ENCODE measurements around the gene PCNA. TPM values are rescaled to one million over a fixed set of nuclear protein-coding genes. Genes with fewer than 3 reads are reported as not detected.
A peak's percentile ranks its signal among the peaks of the same experiment; 100 is the strongest.
"Not testable (repeated sequence)": the region's sequence is repeated elsewhere in the genome, so short reads cannot be mapped to it uniquely, and the experiment has no call there.

Gene PCNA
- total and polyA plus RNA-seq, 8 donors, result 0.87 to 82.3 (median 65.8) TPM

- Histone ChIP-seq H3K9me3 (no peaks in the 10 kb centered on the region), H3K36me3 (no peaks in the 10 kb centered on the region), H3K27me3 (no peaks in the 10 kb centered on the region), H3K4me1 (peaks cover 3 to 32% (median 23%) of the 10 kb centered on the region in 4 donors), H3K4me3 (no peak overlapping the region), H3K27ac (peak overlapping the region in 3 of 5 donors; percentile 47 to 72 (median 66))
- no peak for TF ChIP-seq CTCF (IDR thresholded peaks at IDR 0.05)
- no peak for TF ChIP-seq POLR2AphosphoS5 (IDR thresholded peaks at IDR 0.05)
- TF ChIP-seq POLR2A (IDR thresholded peaks at IDR 0.05), result no peak
- no peak for TF ChIP-seq EP300 (IDR thresholded peaks at IDR 0.05)
- WGBS, 5 donors, result 86 to 91% (median 88%) methylated on average over 3 of the region's 3 CpGs
- no peak for DNase-seq
- intact Hi-C loops (cut with DNase I; ENCODE audit: low total_unique reads), result no loop called here
Measured at GRCh38 chr20:5074232-5074674, 45.5 kb downstream of the PCNA start.

- H3K36me3 ChIP-seq, result no peaks in the 10 kb centered on the region
- WGBS, 5 donors, result 42 to 57% (median 50%) methylated on average over 3 to 4 of the region's 4 CpGs
- peaks cover 3 to 27% (median 22%) of the 10 kb centered on the region in 4 donors for H3K4me1 ChIP-seq
- TF ChIP-seq EP300 (IDR thresholded peaks at IDR 0.05), result no peak
- no peak for TF ChIP-seq POLR2A (IDR thresholded peaks at IDR 0.05)
- TF ChIP-seq POLR2AphosphoS5 (IDR thresholded peaks at IDR 0.05), result no peak
- no peak for TF ChIP-seq CTCF (IDR thresholded peaks at IDR 0.05)
- H3K27ac ChIP-seq, result peak overlapping the region; percentile 30 to 72 (median 47)
- DNase-seq, result no peak
- no peaks in the 10 kb centered on the region for H3K27me3 ChIP-seq
- intact Hi-C loops (cut with DNase I; ENCODE audit: low total_unique reads), result no loop called here
- H3K4me3 ChIP-seq, result no peak overlapping the region
- H3K9me3 ChIP-seq, result no peaks in the 10 kb centered on the region
Measured at GRCh38 chr20:5073660-5074231, 46.0 kb downstream of the PCNA start.

GRCh38 chr20:5072756-5073659 lies 46.8 kb downstream of the PCNA start:
- peaks cover 1 to 21% (median 18%) of the 10 kb centered on the region in 4 donors for H3K4me1 ChIP-seq
- DNase-seq, result peak; percentile 87 to 97
- intact Hi-C loops (cut with DNase I; ENCODE audit: low total_unique reads), result no loop called here
- H3K9me3 ChIP-seq, result no peaks in the 10 kb centered on the region
- peak in 1 of 3 donors; percentile 74 for TF ChIP-seq POLR2AphosphoS5 (IDR thresholded peaks at IDR 0.05)
- TF ChIP-seq EP300 (IDR thresholded peaks at IDR 0.05), result no peak
- TF ChIP-seq CTCF (IDR thresholded peaks at IDR 0.05), result no peak
- no peaks in the 10 kb centered on the region for H3K36me3 ChIP-seq
- H3K27me3 ChIP-seq, result no peaks in the 10 kb centered on the region
- WGBS, 5 donors, result 62 to 67% (median 65%) methylated on average over 8 of the region's 8 CpGs
- H3K4me3 ChIP-seq, result no peak overlapping the region
- H3K27ac ChIP-seq, result peak overlapping the region; percentile 30 to 72 (median 47)

GRCh38 chr20:5071942-5072341 lies 47.8 kb downstream of the PCNA start:
- peaks cover 0 to 19% (median 14%) of the 10 kb centered on the region in 4 donors for H3K4me1 ChIP-seq
- 95 to 98% (median 98%) methylated on average over 4 of the region's 4 CpGs for WGBS, 5 donors
- H3K9me3 ChIP-seq; H3K27me3 ChIP-seq; H3K36me3 ChIP-seq; H3K4me3 ChIP-seq; intact Hi-C loops (cut with DNase I; ENCODE audit: low total_unique reads); DNase-seq; H3K27ac ChIP-seq: not testable (repeated sequence)

All from stomach (tissue), 9 donors.